Measurements from ENCODE around the gene PLEKHJ1. TPM values are rescaled to one million over a fixed set of nuclear protein-coding genes. Genes with fewer than 3 reads are reported as not detected.

PLEKHJ1 gene
- total and polyA plus RNA-seq, 2 of the 8 experiments (the other 6 are each of a cell fraction or from before 2014, with no cell fraction given) = 135 to 187 TPM

- Histone ChIP-seq H3K4ac (replicated peaks; ENCODE audit: insufficient read length, low read depth, low read length) (no peak overlapping the region), H3K4me3 (ENCODE audit: extremely low read depth in 1 of 4, insufficient read depth in 2 of 4, low read depth in 3 of 4, low read length in 4 of 4) (no peak overlapping the region), H4K20me1 (replicated peaks in 1 of 2; ENCODE audit: control insufficient read depth in 1 of 2, insufficient read depth in 2 of 2, low read length in 2 of 2) (peaks cover 42 to 59% of the 10 kb centered on the region in 2 experiments), H3K79me1 (ENCODE audit: low read depth, low read length) (peaks cover 25% of the 10 kb centered on the region), H3K23me2 (ENCODE audit: low read depth, low read length) (peaks cover 5% of the 10 kb centered on the region; the same call in 1 of the 2 replicates), H2AK5ac (ENCODE audit: low read depth, low read length) (no peak overlapping the region; the same call in 1 of the 2 replicates), H2BK12ac (ENCODE audit: low read depth, low read length) (0 out of 2 replicates have a peak overlapping the region, but pooled peaks have one; percentile 17), H3K9ac (replicated peaks in 1 of 4; ENCODE audit: extremely low read depth in 1 of 4, low read depth in 3 of 4, low read length in 3 of 4) (peak overlapping the region in 1 of 4 experiments; percentile 31; a peak in 1 of 7 replicates), H2BK15ac (ENCODE audit: low read length) (no peak overlapping the region), H3K14ac (ENCODE audit: insufficient read length) (no peak overlapping the region), H4K5ac (ENCODE audit: insufficient read length, low read depth, low read length) (no peak overlapping the region), H3K36me3 (ENCODE audit: control insufficient read depth in 2 of 4, insufficient read depth in 4 of 4, low read length in 3 of 4) (peaks cover 22 to 35% (median 31%) of the 10 kb centered on the region in 4 experiments), H3K56ac (replicated peaks; ENCODE audit: insufficient read length, low read depth, low read length) (no peak overlapping the region), H3K27me3 (replicated peaks in 1 of 4; ENCODE audit: control insufficient read depth in 3 of 4, extremely low read depth in 1 of 4, insufficient read depth in 3 of 4, low read length in 3 of 4) (no peaks in the 10 kb centered on the region), H3K27ac (ENCODE audit: low read depth, low read length) (no peak overlapping the region), H2BK120ac (replicated peaks; ENCODE audit: low read depth, low read length) (no peak overlapping the region), H4K8ac (ENCODE audit: extremely low read depth, insufficient read depth, low read length) (no peak overlapping the region), H3K9me3 (ENCODE audit: insufficient read depth in 2 of 2, low read depth in 1 of 2, low read length in 1 of 2) (no peaks in the 10 kb centered on the region), H2BK5ac (ENCODE audit: low read depth, low read length) (peak overlapping the region; percentile 60), H3K79me2 (ENCODE audit: control insufficient read depth in 1 of 2, insufficient read depth in 2 of 2, low read length in 2 of 2) (peaks cover 44 to 72% of the 10 kb centered on the region in 2 experiments), H2BK20ac (ENCODE audit: low read length) (peak overlapping the region; percentile 72; the same call in 1 of the 2 replicates), H3K4me2 (ENCODE audit: insufficient read depth in 1 of 2, low read depth in 2 of 2, low read length in 2 of 2) (peak overlapping the region; percentile 7 to 93; a peak in 2 of 4 replicates), H3K18ac (ENCODE audit: extremely low read depth, low read length) (no peak overlapping the region; the same call in 1 of the 2 replicates), H3K4me1 (replicated peaks in 1 of 4; ENCODE audit: control insufficient read depth in 3 of 4, insufficient read depth in 4 of 4, low read length in 3 of 4) (peaks cover 0 to 21% (median 14%) of the 10 kb centered on the region in 4 experiments; a peak in 6 of 7 replicates), H2AFZ (ENCODE audit: low read length) (no peak overlapping the region), H4K91ac (replicated peaks; ENCODE audit: insufficient read length, low read length) (peak overlapping the region; percentile 6), H3K23ac (ENCODE audit: insufficient read length) (no peak overlapping the region)
- no peak for TF ChIP-seq NANOG (IDR thresholded peaks at IDR 0.05; ENCODE audit: insufficient read depth, low read depth, low read length, poor library complexity, severe bottlenecking)
- no peak for TF ChIP-seq TCF12 (IDR thresholded peaks at IDR 0.05; ENCODE audit: low read depth, low read length)
- TF ChIP-seq GTF2F1 (IDR thresholded peaks at IDR 0.05; ENCODE audit: borderline replicate concordance, low read depth, low read length) = no peak
- no peak for TF ChIP-seq TAF7 (optimal IDR thresholded peaks at IDR 0.05; ENCODE audit: borderline replicate concordance, low read depth, low read length)
- TF ChIP-seq POLR2AphosphoS5 (IDR thresholded peaks at IDR 0.05; ENCODE audit: low read depth, low read length) = peak; percentile 32; the same call in 1 of the 2 replicates
- WGBS, 2 experiments (ENCODE audit: extremely low coverage in 1 of 2, insufficient coverage in 1 of 2, insufficient read length in 1 of 2, insufficient replicate concordance in 2 of 2, low coverage in 1 of 2, low lambda C conversion rate in 2 of 2, missing lambda C conversion rate in 1 of 2) = 95% methylated on average over 35 of the region's 41 CpGs; no CpG with 5 or more reads in 1 of the 2 experiments
- DNase-seq (ENCODE audit: low read depth in 1 of 2, low spot score in 2 of 2) = no peak
- ChIA-PET POLR2A (ENCODE audit: partially characterized antibody) (interaction anchor here (1.0 to 10.3 kb wide), 6 partner anchors 11 to 75 kb away, joined by 3 to 206 read pairs (median 28); partner anchors contain the start of genes AMH and JSRP1), CTCF (ENCODE audit: partially characterized antibody) (interaction anchor here (0.5 to 4.1 kb wide), 7 partner anchors 11 to 1715 kb away, joined by 3 to 35 read pairs (median 4); no protein-coding TSS in a partner anchor)
- no peak for FAIRE-seq
These were observed 5.0 kb upstream of the PLEKHJ1 start for GRCh38 chr19:2240881-2241760.
